Superior temporal gyrus (tissue), 1 donor: ENCODE data around the gene ST7.
"Not testable (repeated sequence)": the region's sequence is repeated elsewhere in the genome, so short reads cannot be mapped to it uniquely, and the experiment has no call there.

ENCODE experiments used
- DNase-seq: peaks from one replicate; pipeline ENCODE4 v3.0.0-alpha.2; 2016; ENCODE audit errors: extremely low spot score

The ST7 gene

GRCh38 chr7:116951366-116952292 lies 1.7 kb upstream of the ST7 start:
- no peak for DNase-seq

DNA sequence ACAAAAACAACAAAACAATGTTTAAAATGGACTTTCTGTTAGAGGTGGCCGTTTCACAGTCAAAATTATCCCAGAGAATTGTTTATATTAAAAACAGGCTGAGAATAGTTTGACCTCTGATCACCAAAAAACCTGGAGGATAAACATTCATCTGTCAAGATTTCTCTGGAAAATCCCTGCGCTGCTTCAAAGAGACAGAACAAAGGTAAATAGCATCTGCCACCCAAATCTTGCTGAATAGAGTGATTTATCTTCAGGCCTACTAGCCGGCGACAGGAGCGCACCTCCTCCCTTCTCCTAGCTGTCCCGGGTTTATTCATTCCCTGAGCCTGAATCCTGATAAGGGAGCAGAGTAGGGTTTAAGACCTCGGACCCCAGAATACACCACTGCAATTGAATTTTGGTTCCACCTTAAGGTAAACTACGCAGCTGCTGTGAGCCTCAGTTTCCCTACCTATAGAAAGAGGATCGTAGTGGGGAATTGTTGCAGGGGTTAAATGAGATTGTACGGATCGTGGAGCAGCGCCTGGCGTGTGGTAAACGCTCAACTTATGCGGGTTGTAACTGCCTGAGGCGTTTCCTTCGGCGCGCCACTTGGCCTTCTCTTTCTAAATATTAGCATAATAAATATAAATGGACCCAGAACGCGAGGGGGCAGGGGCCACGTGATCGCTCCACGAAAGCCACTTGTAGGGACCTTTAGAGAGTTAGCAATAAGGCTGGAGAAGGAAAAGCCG lies 498 bp upstream of the ST7 start:
- DNase-seq, result peak; percentile 54

DNA sequence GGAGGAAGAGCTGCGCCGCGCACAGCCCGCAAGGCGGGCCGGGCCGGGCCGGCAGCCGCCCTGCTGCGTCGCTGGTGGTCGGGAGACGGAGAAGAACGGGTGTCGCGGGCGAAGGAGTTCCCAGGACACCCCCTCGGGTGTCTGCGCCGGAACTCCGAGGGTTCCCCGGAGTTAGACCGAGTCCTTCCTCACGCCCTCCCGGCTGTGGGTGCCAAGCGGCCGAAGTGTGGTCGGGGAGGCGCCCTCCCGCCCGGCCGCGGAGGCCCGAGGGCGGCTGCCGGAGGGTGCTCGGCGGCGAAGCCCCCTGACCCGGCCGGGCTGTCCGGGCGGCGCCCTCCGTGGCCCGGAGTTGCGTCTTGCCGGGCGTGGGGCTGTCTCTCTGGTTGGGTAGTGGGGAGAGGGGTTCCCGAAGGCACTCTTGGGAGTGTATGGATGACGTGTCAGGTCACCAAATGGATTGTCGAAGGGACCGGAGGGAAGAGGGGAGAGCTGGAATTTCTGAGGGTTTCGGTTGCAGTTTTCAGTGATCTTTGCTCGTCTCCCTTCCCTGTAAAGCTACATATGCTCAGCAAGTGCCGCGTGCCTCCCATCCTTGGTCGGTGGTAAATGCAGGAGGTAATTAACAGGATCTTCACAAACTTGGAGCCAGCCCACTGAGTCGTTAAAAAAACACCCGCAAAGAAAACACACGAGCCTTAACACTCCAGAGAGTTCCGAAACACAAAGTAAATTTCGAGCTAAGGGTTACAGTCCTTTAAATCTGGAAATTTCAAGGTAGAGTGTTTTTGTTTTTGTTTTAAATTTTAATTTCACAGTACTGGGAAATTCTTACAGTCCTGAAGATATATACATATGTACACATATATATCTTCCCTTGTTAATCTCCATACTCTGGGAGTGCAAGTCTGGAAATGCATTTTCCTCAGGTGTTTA lies 871 bp downstream of the ST7 start:
- DNase-seq, result peak; percentile 62

DNA sequence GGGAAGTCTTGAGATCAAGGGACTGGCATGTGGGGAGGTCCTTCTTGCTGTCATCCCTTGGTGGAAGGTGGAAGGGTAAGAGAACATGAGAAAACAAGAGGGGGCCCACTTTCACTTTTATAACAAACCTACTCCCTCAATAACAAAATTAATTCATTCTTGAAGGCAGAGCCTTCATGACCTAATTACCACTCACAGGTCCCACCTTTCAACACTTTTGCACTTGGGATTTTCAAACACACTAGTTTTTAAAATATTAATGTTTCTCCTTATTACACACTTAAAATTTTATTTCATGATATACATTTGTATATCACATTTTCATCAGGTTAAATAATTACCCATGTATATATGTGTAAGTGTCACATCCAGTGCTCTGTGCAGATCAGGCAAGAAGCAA lies 2.0 kb downstream of the ST7 start:
- DNase-seq, result no peak

GRCh38 chr7:116955801-116956476 lies 2.6 kb downstream of the ST7 start:
- DNase-seq, result no peak

DNA sequence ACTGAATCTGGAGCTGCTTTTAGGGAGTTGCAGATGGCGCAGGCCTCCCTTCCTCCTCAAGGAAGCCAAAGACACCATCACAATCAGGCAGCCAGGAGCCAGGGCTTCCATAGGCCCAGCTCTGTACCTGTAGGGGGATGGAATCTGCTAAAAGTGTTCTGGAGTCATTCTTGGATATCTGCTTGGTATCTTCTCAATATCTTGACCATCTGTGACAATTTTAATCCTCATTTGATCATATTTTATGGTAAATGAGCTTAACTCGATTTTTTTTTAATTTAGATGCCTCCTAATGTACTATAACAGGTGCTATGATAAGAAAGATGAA lies 3.1 kb downstream of the ST7 start:
- no peak for DNase-seq

- DNase-seq, result no peak
Measured at GRCh38 chr7:116957874-116958273, 4.6 kb downstream of the ST7 start.

DNA sequence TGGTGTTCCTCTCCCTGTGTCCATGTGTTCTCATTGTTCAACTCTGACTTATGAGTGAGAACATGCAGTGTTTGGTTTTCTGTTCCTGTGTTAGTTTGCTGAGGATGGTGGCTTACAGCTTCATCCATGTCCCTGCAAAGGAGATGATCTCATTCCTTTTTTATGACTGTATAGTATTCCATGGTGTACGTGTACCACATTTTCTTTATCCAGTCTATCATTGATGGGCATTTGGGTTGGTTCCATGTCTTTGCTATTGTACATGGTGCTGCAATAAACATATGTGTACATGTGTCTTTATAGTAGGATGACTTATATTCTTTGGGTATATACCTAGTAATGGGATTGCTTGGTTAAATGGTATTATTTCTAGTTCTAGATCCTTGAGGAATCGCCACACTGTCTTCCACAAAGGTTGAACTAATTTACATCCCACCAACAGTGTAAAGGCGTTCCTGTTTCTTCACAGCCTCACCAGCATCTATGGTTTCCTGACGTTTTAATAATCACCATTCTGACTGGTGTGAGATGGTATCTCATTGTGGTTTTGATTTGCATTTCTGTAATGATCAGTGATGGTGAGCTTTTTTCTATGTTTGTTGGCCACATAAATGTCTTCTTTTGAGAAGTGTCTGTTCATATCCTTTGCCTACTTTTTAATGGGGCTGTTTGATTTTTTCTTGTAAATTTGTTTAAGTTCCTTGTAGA lies 8.8 kb downstream of the ST7 start:
- DNase-seq, result not testable (repeated sequence)

GRCh38 chr7:116963234-116963633 lies 9.9 kb downstream of the ST7 start:
- no peak for DNase-seq

GRCh38 chr7:116966601-116967000 lies 13.3 kb downstream of the ST7 start:
- no peak for DNase-seq

DNA sequence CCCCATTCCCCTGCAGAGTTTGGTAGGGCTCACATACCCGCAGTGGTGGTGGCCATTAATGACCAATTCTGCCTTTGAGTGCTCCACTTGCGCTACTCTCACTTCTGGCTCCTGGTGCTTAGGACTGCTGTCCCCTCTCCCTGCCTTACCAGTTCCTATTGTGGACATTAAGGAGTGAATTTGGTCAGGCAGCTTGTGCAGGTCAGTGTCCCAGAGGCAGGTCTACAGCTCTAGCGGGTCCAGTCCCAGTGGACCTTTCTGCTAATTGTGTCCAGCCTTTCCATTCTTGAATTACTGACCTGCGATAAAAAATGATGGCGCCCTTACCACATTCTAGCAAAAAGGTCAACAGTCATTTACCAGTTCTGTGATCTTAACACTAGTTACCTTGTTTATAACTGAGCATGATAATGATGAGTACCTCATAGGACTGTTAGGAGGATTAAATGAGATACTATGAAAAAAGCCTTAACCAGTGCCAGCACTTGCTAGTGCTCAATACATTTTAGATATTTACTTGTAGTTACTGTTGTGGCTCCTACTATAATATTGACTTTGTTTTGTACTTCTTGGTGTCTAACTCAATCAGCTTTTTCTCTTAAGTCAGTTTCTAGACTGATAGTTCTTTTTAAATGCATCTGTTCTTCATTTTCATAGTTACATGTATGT lies 14.1 kb downstream of the ST7 start:
- DNase-seq, result no peak

DNA sequence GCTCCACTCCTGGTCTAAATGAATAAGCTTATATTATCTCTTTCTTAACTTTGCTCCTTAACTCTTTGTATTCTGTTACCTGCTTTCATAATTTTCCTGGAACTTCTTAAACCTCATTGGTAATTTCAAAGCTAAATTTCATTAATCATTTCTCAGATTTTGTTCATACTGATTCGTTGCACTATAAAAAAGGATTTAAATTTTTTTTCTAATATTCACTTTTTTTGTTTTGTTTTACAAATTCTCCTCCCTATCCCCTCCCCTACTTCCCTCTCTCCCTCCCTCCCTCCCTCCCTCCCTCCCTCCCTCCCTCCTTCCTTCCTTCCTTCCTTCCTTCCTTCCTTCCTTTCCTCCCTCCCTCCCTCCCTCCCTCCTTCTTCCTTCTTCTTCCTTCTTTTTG lies 14.7 kb downstream of the ST7 start:
- DNase-seq, result no peak

- no peak for DNase-seq
Measured at GRCh38 chr7:116968631-116969030, 15.3 kb downstream of the ST7 start.

DNA sequence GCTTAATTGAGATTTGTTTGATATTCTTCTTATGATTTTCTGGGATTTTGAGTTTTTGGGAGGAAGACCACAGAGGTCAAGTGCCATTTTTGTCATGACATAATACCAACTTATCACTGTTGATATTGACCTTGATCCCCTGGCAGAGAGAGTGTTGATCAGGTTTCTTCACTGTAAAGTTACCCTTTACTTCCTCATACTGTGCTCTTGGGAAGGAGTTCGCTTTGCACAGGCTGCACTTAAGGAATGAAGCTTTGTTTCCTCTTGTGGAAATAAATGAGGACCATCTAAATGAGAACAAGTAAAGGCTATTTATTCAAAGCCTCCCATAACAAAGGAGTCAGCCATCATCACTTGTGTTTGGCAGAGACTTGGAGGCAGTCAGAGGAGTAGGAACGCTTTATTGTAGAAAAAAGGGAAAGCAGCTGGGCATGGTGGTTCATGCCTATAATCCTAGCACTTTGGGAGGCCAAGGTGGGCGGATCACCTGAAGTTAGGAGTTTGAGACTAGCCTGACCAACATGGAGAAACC lies 16.1 kb downstream of the ST7 start:
- no peak for DNase-seq

DNA sequence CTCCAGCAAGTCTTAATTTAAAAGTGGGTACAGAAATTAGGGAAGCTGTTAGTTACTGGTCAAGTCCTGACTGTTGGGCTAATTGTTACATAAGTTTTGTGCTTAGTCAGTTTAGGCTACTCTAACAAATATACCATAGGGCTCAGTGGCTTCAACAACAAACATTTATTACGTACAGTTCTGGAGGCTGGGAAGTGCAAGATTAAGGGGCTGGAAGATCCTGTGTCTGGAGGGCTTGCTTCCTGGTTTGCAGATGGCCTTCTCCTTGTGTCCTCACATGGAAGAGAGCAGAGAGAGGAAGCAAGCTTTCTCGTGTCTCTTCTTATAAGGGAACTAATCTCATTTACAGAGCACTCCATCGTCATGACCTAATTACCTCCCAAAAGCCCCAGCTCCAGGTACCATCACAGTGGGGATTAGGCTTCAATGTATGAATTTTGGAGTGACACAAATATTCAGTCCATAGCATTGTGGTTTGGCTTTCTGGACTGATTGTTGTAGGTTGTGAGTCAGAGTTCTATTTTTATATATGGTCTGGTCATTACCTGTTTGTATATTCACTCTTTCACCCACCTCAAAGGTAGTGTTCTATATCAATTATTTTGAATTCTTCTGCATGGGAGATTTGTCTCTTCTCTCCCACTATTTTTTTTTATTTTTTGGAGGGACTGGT lies 17.1 kb downstream of the ST7 start:
- DNase-seq, result no peak

DNA sequence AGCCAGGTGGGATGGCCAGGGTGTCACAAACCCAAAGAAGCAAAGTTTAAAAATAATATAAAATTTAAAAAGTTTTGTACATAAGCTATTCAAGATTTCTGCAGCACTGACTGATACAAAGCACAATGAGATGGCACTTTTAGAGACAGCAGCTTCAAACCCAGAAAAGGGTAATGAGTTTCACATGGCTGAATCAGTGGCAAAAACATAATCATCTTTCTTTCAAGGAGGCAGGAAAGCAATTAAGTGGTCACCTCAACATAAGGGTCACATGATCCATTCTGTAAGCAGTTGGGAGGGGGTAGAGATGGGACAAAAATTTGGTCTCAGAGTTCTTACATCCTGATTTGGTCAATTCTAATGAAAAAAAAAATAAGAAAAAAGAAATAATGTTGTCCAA lies 17.9 kb downstream of the ST7 start:
- DNase-seq, result not testable (repeated sequence)

- no peak for DNase-seq
Measured at GRCh38 chr7:116971869-116972268, 18.6 kb downstream of the ST7 start.

- not testable (repeated sequence) for DNase-seq
Measured at GRCh38 chr7:116975024-116975423, 21.7 kb downstream of the ST7 start.

GRCh38 chr7:116977172-116977571 lies 23.9 kb downstream of the ST7 start:
- DNase-seq, result no peak
